Activated T-cell treated with anti-CD3 and anti-CD28 coated beads for 48 hours (primary cell): ENCODE measurements around the gene VPS13C.
"Not testable (repeated sequence)": the region's sequence is repeated elsewhere in the genome, so short reads cannot be mapped to it uniquely, and the experiment has no call there.

Experiments used
- DNase-seq: peaks from one replicate; pipeline ENCODE4 v3.0.0-alpha.2; 2020; ENCODE audit warnings: low read depth

The VPS13C gene

DNA sequence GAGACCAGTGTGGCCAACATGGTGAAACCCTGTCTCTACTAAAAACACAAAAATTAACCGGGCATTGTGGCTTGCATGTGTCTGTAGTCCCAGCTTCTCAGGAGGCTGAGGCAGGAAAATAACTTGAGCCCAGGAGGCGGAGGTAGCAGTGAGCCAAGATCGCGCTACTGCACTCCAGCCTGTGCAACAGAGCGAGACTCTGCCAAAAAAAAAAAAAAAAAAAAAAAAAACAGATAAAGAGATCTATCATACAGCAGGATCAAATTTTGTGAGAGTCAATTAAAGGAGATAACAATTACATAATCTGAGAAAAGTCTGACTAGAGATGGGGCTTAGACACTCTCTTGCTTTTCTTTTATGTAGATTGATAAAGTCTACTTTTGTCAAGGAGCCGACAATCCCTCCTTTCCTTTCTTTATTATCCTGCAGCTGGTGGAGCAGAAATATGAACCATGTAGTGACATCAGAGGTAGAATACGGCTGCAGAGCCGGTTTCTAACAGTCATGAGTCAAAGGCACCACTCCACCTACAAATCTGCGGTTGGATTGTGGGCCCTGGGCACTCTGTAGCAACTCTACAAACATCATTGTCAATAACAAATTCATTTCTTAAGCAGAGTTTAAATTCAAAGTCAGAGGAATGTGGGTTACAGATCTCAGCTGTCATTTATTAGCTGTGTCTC lies 15.5 kb upstream of the VPS13C start:
- no peak for DNase-seq

DNA sequence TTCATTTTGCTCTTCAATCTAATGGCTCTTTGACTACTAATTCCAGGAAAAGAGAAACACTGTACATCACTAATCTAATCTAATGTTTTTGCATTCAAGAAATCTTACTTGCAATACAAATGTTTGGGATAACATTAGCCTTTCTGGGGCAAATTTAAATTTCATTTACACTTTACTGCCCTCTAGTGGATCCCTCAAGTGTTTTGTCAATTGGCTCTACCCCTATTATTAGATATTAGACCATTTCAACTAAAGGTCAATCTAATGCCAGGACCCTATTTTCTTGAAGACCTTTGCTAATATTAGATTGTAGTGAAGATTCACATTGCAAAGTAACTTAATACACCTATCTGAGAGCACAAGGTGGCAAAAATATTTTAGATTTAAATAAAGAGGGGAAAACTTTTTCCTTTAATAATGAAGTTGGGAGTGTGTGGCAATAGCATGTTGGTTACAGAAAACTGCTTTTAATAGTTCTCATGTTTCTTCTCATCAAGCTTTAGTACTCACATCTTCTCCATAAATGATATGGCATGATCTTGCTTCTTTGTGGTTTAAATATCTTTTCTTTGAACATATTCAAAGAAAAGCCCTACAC lies 11.6 kb upstream of the VPS13C start:
- no peak for DNase-seq

DNA sequence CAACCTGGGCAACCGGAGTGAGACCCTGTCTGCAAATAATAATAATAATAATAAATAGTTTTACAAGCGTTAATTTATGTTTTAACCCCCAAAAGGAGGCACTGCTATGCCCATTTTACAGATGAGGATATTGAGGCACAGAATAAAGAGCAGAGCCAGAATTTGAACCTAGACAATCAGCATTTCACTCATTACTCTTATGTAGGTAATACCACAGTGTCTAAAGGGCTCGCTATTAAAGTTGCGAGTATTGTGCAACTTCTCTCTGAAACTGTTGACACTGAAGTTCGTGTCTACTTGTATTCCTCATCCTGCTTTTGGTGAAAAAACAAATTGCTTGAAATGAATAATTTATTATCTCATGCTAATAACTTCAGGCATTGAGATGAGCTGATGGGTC lies 9.3 kb upstream of the VPS13C start:
- no peak for DNase-seq

DNA sequence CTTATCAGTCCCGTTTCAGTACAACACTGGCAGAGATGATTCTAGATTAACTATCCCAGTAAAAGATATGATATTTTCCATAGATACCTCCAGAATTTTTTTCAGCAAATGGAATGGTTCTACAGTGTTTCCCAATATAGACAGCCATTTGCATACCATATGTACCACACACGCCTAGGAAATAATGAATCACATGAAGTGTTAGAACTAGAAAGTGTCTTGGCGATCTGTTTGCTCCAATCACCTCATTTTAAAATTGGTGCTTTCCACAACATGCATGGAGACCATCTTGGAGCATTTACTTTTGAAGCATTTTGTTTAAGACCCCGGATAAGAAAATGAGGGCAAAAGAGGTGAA lies 8.5 kb upstream of the VPS13C start:
- DNase-seq: no peak

DNA sequence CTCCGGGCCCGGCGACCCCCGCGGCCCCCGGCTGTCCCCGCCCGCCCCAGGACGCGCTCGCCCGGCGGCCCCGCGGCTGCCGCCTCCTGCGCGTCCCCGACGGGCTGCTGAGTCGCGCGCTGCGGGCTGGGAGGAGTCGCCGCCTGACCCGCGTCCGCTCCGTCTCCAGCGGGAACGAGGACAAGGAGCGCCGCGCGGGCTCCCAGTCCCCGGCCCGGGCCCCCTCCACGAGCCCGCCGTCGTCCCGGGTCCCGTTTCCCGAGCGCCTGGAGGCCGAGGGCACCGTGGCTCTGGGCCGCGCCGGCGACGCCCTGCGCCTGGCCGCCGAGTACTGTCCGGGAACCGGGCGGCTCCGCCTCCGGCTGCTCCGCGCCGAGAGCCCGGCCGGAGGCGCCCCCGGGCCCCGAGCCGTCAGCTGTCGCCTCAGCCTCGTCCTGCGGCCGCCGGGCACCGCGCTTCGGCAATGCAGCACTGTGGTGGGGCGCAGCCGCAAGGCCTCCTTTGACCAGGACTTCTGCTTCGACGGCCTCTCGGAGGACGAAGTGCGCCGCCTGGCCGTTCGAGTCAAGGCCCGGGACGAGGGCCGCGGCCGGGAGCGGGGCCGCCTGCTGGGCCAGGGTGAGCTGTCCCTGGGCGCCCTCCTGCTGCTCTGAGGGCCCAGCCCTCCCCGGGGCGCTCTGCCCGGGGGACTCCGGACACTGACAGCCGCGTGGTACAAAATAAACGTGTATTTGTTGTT lies 8.0 kb upstream of the VPS13C start:
- peak; percentile 18 for DNase-seq

DNA sequence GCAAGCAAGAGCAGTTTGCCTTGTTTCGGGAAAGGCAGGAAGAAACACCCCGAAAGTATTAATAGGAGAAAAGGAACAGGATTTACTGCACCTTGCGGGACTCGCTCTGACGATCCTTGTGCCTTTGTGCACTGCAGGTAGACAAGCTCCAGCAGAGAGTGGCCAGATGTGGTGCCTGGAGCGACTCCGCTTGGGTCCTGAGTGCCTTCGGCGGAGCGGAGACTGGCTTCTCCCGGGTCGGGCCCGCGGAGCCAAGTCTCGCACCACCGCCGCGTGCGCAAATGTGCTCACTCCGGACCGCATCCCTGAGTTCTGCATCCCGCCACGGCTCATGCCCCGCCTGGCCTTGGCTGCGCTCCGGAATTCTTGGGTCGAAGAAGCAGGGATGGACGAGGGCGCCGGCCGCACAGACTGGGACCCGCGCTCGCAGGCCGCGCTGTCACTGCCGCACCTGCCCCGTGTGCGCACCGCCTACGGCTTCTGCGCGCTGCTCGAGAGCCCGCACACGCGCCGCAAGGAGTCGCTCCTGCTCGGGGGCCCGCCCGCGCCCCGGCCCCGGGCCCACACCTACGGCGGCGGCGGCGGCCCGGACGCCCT lies 7.3 kb upstream of the VPS13C start:
- DNase-seq: peak; percentile 26

DNA sequence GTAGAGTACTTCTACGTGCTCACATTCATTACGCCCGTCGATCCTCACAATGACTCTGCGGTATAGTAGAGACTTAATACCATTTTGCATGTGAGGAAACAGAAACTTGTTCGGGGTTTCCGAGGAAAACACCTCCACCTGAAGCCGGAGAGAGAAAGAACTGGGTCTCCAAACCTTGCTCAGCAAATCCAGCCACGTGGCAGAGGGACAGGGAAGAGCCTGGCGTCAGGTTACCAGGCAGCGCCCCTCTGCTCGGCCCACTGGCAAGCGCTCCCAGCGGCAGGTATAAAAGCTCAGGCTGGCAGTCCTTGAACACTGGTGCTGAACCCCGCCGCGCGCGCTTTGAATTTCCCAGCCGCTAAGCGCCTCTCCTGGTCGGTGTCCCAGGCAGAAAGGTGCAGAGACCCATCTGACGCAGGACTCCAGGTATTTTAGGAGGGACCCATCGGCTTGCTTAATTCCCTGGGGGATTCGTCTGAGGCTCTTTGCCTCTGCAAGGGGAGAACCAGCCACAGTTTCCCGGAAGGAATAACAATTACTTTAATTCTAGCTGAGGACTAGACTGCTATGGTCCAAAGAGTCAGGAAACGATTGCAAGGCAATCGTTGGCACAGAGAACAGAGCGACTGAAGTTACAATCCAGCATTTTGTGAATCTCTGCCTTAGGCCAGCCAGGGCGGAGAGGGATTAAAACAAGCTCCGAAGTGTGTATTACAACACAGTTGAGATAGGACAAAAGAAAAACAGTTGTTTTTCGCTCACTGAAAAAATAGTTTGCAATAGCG lies 6.6 kb upstream of the VPS13C start, which contains the start of gene C2CD4A:
C2CD4A (plus strand) TSS at position 315 of the 785 bp plus-strand sequence. CDS start 637 bp downstream, outside the sequence.
- DNase-seq: peak; percentile 50

DNA sequence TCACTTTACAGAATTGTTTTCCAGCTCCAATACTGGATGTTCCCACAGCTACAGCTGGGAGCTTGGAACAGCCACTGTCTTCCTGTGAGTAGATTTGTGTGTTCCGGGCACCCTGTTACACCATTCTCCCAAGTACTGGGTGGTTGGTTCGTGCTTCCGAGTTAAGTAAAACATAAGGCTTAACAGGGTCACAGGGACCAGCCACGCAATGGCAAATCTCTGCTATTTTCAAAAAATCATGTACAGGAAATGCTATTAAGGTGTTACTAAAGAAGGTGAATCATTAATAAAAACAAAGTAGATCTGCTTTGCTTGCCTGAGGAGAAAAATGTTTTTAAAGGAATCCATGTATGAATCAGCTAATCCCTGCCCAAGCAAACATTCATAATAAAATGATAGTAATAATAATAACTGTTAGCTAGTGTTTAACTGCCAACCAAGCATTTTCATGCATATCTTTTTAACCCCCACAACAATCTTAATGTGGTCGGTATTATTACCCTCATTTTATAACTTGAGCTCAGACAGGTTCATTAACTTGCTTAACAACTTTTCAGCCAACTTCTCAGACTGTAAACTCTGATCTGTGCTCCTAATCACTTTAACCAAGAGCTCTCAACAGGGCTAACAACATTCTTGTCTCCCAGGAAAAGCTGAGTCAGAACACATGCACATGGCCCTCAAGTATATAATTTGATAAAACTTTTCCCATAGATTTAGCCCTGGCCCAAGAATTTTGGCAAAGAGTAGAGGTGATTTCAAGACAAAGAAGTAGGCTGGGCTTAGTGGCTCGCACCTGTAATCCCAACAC lies 3.8 kb upstream of the VPS13C start:
- no peak for DNase-seq

DNA sequence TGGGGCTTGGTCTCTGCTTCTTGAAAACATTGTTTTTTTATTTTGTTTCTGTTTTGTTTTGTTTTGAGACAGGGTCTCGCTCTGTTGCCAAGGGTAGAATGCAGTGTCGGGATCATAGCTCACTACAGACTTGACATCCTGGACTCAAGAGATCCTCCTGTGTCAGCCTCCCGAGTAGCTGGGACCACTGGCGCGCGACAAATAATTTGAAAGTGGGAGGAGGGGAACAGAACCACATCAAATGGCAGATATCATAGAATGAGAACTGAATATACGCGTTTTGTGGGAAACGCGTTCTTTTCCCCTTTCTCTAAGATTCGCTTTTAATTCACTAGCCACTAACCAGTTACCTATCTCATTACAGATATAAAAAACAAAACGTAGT lies 641 bp upstream of the VPS13C start:
- DNase-seq: no peak

DNA sequence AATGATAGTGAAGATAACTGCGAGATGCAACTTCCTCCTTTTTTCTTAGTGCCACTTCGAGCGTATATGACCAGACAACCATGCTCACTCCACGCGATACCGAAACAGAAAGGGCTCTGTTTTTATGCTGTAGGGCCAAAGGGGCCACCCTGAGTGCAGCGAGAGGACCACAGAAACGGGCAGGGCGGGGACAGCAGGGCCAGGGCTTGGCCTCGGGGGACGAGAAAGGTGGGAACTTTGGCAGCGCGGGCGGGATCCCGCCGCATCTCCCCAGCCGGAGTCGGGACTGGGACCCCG lies 483 bp downstream of the VPS13C start:
- peak; percentile 50 for DNase-seq

DNA sequence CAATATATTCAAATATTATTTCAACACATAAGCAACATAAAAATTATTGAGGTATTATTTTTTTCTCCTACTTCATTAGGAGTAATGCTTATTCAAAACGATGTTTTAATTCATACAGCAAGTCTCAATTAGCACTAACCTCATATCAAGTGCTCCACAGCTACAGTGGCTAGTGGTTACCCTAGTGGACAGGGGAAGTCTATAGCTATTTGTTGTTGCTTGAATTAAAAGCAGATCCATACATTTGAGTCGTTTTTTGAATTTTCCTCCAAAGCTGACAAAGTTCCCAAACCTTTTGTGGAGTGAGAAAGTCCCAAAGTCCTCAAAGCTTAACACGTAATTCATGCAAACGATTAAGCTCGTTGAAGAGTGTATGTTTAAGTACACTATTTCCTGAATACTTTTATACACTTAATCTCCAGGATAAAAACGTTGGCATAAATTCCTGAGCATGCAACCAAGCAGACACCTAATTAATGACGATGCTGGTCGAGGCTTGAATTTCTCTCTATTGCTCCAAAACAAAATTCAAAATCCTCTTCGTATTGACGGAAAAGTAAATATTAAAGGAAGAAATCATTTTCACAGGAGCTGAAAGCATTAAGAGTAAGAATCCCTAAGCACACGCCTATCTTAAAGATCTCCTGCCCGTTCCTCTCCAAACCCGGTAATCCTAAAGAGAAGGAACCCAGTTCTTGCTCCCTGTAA lies 985 bp downstream of the VPS13C start:
- no peak for DNase-seq

DNA sequence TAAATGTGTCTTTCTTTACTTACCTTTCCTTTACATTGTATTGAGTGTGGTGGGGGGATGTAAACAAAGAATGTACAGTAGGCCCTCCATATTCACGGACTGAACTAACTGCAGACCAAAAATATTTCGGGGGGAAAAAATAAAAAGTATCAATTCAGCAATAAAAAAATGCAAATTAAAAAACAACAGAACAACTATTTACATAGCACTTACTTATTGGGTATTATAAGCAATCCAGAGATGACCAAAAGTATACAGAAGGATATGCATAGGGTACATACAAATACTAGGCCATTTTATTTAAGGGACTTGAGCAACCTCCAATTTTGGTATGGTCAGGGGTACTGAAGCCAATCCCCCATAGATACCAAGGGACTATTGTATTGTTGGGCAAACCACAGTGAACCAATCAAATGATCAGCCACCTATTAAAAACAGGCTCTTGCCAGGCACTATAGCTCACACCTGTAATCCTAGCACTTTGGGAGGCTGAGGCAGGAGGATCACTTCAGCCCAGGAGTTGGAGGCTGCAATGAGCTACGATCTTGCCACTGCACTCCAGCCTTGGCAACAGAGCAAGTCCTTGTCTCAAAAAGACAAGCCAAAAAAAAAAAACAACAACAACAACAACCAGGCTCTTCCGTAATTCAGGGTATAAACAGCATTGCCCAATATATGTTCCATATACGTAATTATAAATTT lies 1.8 kb downstream of the VPS13C start:
- no peak for DNase-seq

DNA sequence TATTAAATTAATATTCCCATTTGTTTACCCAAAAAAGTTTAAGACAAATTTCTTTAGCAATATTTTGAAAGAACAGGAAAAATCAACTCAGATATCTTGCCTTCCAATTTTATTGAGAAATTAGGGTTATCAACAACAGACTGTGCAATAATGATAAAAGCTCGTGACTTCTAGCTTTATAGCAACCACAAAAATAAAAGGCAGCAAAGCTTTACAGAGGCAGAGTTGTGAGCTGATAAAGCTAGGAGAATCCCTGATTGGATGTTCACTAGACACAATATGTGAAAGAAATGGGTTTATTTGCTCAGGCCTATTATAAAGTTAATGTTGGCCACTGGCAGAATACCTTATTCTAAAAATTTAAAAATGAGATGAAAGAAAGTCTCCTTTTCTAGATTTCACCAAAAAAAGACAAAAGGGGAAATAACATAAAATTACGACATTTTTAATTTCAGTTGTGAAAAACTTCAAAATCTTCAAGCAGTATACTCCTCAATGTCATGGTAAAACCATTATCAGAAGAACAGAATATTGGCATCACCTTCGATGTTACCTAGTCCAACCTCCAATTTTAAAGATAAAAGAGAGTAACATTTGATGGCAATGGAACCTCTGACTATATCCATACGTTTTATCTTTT lies 2.8 kb downstream of the VPS13C start:
- no peak for DNase-seq

DNA sequence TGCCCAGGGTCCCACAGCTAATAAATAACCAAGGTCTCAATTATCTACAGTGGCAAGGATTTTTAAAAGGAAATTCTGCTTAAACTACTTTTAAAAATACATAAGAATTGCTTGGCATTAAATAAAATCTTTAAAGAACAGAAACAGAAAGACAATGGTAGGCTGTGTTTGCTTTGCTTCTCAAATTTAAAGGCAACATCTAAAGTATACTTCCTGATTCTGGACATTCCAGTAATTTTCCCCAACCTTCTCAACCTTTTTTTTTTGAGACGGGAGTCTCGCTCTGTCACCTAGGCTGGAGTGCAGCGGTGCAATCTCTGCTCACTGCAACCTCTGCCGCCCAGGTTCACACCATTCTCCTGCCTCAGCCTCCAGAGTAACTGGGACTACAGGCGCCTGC lies 5.3 kb downstream of the VPS13C start:
- no peak for DNase-seq

DNA sequence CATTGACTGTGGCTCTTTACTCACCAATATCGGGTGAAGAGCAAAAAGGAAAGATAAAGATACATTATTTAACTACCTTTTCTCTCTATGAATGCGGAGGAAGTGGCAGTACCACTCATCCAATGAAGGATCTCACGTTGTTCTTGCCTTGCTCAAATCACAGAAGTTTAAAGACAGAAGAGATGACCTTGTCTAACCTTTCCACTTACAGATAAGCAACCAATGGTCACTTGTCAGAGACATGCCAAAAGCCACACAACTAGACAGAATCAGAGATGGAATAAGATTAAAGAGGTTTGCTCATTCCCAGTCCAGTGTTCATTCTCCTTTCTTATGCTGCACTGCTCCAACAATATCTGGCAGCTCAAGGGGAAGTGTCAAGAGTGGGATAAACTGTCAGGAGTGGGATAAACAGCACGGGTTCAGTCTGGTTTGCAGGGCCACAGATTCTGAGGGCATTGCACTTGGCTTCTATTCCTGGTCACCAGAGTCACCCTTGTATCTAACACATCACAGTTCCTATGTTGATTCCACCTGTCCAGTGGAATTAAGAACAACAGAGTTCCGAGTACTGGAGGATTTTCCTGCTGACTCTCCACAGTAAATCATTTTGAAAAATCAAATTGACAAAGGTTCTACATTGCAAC lies 6.7 kb downstream of the VPS13C start:
- DNase-seq: no peak

DNA sequence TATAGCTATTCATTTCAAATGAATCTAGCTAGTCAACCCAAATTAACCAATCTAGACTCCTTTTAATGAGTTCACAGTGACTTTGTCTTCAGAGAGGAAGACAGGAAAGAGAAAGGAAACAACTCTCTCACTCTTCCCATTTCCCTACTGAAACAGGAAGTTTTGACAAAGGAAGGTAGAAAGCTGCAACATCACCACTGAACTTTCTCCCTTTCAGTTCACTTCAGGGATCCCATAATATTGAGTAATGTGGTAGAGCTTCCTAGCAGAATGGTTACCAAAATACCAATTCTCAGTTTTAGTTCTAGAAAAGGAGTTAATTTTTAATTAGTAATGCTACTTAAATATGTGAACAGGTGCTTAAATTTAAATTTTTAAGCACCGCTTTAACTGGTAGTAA lies 7.5 kb downstream of the VPS13C start:
- DNase-seq: no peak

DNA sequence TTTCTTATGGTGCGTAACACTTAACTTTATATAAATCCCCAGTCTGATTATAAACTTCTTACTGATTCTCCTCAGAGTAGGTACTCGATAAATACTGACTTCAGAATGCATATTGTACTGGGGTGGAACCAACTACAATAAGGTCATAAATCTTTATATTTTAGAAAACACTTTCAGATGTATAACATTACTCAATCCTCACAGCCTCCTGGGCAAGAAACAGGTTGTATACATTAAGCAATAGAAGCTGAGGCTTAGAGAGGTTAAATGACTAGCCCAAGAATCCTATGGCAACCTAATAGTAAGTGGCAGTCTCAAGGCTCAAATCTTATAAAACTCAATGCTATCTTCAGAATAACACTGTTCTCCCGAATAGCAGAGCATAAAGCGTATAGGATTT lies 9.1 kb downstream of the VPS13C start:
- DNase-seq: no peak

DNA sequence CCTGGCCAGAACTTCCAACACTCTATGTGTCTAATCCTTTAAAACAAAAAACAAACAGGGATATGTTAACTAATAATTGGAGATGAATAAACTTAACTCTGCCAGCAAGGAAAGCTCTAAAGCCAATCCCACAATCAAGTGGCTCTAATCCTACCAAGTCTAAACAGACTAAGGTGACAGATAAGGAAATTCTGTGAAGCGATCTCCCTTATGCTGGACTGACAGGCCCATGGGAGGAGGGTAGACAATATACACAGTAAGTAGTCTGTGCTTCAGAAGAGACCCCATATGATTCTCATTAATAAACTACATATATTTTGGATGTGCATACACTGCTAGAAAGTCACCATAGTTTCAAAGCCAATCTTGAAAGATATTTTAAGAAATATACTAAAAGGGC lies 10.1 kb downstream of the VPS13C start:
- no peak for DNase-seq

DNA sequence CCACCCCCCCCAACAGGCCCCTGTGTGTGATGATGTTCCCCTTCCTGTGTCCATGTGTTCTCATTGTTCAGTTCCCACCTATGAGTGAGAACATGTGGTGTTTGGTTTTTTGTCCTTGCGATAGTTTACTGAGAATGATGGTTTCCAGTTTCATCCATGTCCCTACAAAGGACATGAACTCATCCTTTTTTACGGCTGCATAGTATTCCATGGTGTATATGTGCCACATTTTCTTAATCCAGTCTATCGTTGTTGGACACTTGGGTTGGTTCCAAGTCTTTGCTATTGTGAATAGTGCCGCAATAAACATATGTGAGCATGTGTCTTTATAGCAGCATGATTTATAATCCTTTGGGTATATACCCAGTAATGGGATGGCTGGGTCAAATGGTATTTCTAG lies 12.0 kb downstream of the VPS13C start:
- DNase-seq: not testable (repeated sequence)
